Endothelial cell of umbilical vein (primary cell): ENCODE results near the gene MIF4GD. TPM values are rescaled to one million over a fixed set of nuclear protein-coding genes. Genes with fewer than 3 reads are reported as not detected.

ENCODE experiments used
- BruUV-seq: library from RNA; stranded (reverse); fragments of 400-500 nt; replicated peaks from 2 replicates; lab custom pipeline; 2021; lab: Mats Ljungman, UMichigan
- CTCF ChIA-PET: fragments of 300-600, 350-600 bp; sonication (Branson Sonifier 250); formaldehyde crosslinking; loops from one replicate; lab custom pipeline; 2021; ENCODE audit warnings: antibody characterized with exemption, inconsistent platforms; lab: Charles Lee
- POLR2A ChIA-PET: fragments of 300-600, 350-600 bp; sonication (Branson Sonifier 250); formaldehyde crosslinking; loops from one replicate; lab custom pipeline; 2021; ENCODE audit warnings: antibody characterized with exemption, inconsistent platforms; lab: Charles Lee
- DNase-seq: peaks from one replicate; pipeline ENCODE4 v3.0.0-alpha.2; 2011; ENCODE audit warnings: low read depth, low spot score
- FAIRE-seq: peaks from 2 replicates; lab custom pipeline; 2011; peaks lifted over from hg19 to GRCh38; lab: Jason Lieb, UNC
- H2AFZ ChIP-seq: 2 replicates; pipeline ENCODE4 v1.6.0; 2012; ENCODE audit warnings: low read depth, low read length, control low read depth, inconsistent platforms
- H3K27ac ChIP-seq: 2 replicates; pipeline ENCODE4 v1.5.1; 2011; ENCODE audit warnings: low read depth, mild to moderate bottlenecking, control low read depth, low read length, moderate library complexity; ENCODE audit not compliant: insufficient read depth
- H3K27me3 ChIP-seq, 2 experiments: 2 replicates each; pipeline versions ENCODE4 v1.6.0 to v1.6.1; 2011; ENCODE audit warnings: low read length in 2 of 2, mixed read lengths in 1 of 2; ENCODE audit not compliant: control insufficient read depth in 2 of 2, insufficient read depth in 2 of 2
- H3K36me3 ChIP-seq, 2 experiments: 2 replicates in 1 of 2; 3 replicates in 1 of 2; pipeline ENCODE4 v1.5.1; 2011; ENCODE audit warnings: low read length in 2 of 2, mild to moderate bottlenecking in 1 of 2, moderate library complexity in 1 of 2; ENCODE audit not compliant: control insufficient read depth in 2 of 2, insufficient read depth in 2 of 2; ENCODE audit errors: extremely low read depth in 1 of 2
- H3K4me1 ChIP-seq: 3 replicates; pipeline ENCODE4 v1.5.1; 2011; ENCODE audit warnings: mild to moderate bottlenecking, low read length; ENCODE audit not compliant: control insufficient read depth, insufficient read depth; ENCODE audit errors: extremely low read depth
- H3K4me2 ChIP-seq: 2 replicates; pipeline ENCODE4 v1.6.1; 2011; ENCODE audit warnings: low read length, control low read depth, mixed read lengths; ENCODE audit not compliant: insufficient read depth
- H3K4me3 ChIP-seq, 3 experiments: fragments of 200-600 bp in 1 of 3; sonication (generic), shearing (Covaris generic) in 1 of 3; replicated peaks in 1 of 3; 2 replicates each; pipeline ENCODE4 v1.5.1; 2011 to 2016; ENCODE audit warnings: control low read depth in 3 of 3, low read length in 3 of 3, mild to moderate bottlenecking in 2 of 3, inconsistent platforms in 1 of 3, low read depth in 1 of 3, moderate library complexity in 1 of 3; ENCODE audit not compliant: insufficient read depth in 1 of 3
- H3K79me2 ChIP-seq: 2 replicates; pipeline ENCODE4 v1.6.0; 2012; ENCODE audit warnings: low read length, inconsistent platforms; ENCODE audit not compliant: control insufficient read depth, insufficient read depth
- H3K9ac ChIP-seq: replicated peaks from 2 replicates; pipeline ENCODE3; 2011; ENCODE audit warnings: low read length, control low read depth; ENCODE audit not compliant: insufficient read depth; ENCODE audit errors: extremely low read depth
- H3K9me1 ChIP-seq: replicated peaks from 3 replicates; pipeline ENCODE4 v1.6.0; 2011; ENCODE audit warnings: mild to moderate bottlenecking, low read length; ENCODE audit not compliant: control insufficient read depth, insufficient read depth; ENCODE audit errors: extremely low read depth
- H3K9me3 ChIP-seq: replicated peaks from 2 replicates; pipeline ENCODE4 v1.5.1; 2012; ENCODE audit warnings: low read length, inconsistent platforms; ENCODE audit not compliant: control insufficient read depth, insufficient read depth
- H4K20me1 ChIP-seq: replicated peaks from 2 replicates; pipeline ENCODE3; 2011; ENCODE audit warnings: mild to moderate bottlenecking, low read length; ENCODE audit not compliant: control insufficient read depth, insufficient read depth; ENCODE audit errors: extremely low read depth
- CTCF ChIP-seq, 2 donors: IDR thresholded peaks; 1 replicate in 1 of 2; 2 replicates in 1 of 2; pipeline ENCODE4 v1.5.1; 2011; ENCODE audit warnings: low read length in 2 of 2, mild to moderate bottlenecking in 2 of 2, moderate library complexity in 2 of 2, control low read depth in 1 of 2, inconsistent platforms in 1 of 2, low read depth in 1 of 2; ENCODE audit not compliant: insufficient read depth in 1 of 2; ENCODE audit errors: extremely low read depth in 1 of 2
- EZH2 ChIP-seq: IDR thresholded peaks from 2 replicates; pipeline ENCODE4 v1.6.1; 2012; ENCODE audit warnings: borderline replicate concordance, low read depth, mild to moderate bottlenecking, moderate library complexity, low read length, inconsistent platforms; ENCODE audit not compliant: severe bottlenecking
- FOS ChIP-seq: IDR thresholded peaks from 2 replicates; pipeline ENCODE4 v1.6.1; 2011; ENCODE audit warnings: mild to moderate bottlenecking, low read length, moderate library complexity, borderline replicate concordance; ENCODE audit not compliant: insufficient read depth
- GATA2 ChIP-seq: IDR thresholded peaks from 2 replicates; pipeline ENCODE4 v1.7.0; 2011; ENCODE audit warnings: low read depth, mild to moderate bottlenecking, moderate library complexity, mixed read lengths, low read length; ENCODE audit not compliant: insufficient read length, insufficient read depth
- JUN ChIP-seq: IDR thresholded peaks from 2 replicates; pipeline ENCODE4 v1.6.1; 2011; ENCODE audit warnings: borderline replicate concordance, low read depth; ENCODE audit not compliant: insufficient read length, insufficient read depth
- MYC ChIP-seq: IDR thresholded peaks from one replicate; pipeline ENCODE4 v1.6.1; 2011; ENCODE audit warnings: mild to moderate bottlenecking, low read depth, low read length
- POLR2A ChIP-seq: IDR thresholded peaks from 2 replicates; pipeline ENCODE4 v1.6.1; 2012; ENCODE audit warnings: low read depth, mild to moderate bottlenecking, control low read depth, low read length
- POLR2AphosphoS5 ChIP-seq: IDR thresholded peaks from 2 replicates; pipeline ENCODE4 v1.6.1; 2012; ENCODE audit warnings: low read depth, mild to moderate bottlenecking, control low read depth, low read length, moderate library complexity; ENCODE audit not compliant: insufficient read depth
- dilution Hi-C: fragments of 300-500 bp; cut with MboI; formaldehyde crosslinking; loops from one replicate; pipeline ENCODE4 v1.15.0; 2019; ENCODE audit warnings: low sequenced_read_pairs; ENCODE audit not compliant: extremely low pct_ligation_motif_present
- intact Hi-C: fragments of 100-400 bp; cut with micrococcal nuclease; formaldehyde crosslinking; loops from one replicate; pipeline ENCODE4 v1.10.0; 2022
- polyA plus RNA-seq, 4 experiments: library from polyadenylated mRNA; depleted of rRNA in 3 of 4; stranded (reverse) in 3 of 4; unstranded in 1 of 4; fragments of >200 nt; gene quantifications; 2 replicates each; pipeline versions ENCODE4 v1.2.1 to v1.2.3, GENCODE V29; 2011 to 2012; ENCODE audit warnings: missing spikeins in 1 of 4
- total RNA-seq: library from RNA; stranded (reverse); gene quantifications from 2 replicates; pipeline ENCODE4 v1.2.3, GENCODE V29; 2021
- TF ChIP-seq, protein P1 (sequence below): IDR thresholded peaks from 2 replicates; pipeline ENCODE4 v1.6.1; 2011; ENCODE audit not compliant: insufficient read depth, insufficient read length

MIF4GD gene
- total and polyA plus RNA-seq, 2 donors (not counting 3 experiments of a cell fraction or from before 2014, with no cell fraction given), result 12.4 to 35.7 TPM

DNA sequence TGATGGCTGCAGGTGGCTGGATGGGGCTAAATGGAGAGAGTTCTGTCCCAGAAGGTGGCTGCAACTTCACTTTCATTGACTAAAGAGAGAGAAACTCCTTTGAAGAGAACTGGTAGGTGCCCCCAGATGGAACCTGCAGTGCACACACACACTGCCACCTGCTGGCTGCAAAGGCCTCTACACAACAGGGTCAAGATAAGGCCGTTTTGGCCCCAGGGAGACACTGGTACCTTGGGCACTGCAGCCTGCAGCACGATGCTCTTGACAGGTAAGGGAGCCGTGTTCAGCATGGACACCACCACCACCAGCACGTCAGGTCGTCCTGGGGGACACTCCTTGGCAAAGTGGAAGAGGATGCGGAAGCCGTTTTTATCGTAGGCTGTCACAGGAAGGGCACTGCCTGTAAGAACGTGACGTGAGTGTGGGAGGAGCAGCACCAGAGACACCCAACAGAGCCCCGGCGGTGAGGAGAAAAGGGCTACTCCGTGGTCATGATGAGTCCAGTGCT, 32.3 kb downstream of the MIF4GD start:
- BruUV-seq, result no TSS peak
- intact Hi-C loops, result no loop called here
- Histone ChIP-seq H3K27me3 (no peaks in the 10 kb centered on the region), H3K79me2 (no peaks in the 10 kb centered on the region), H3K9ac (no peak overlapping the region), H3K27ac (no peak overlapping the region), H3K4me1 (no peaks in the 10 kb centered on the region), H3K9me3 (no peaks in the 10 kb centered on the region), H2AFZ (no peak overlapping the region), H3K4me3 (no peak overlapping the region), H3K9me1 (no peaks in the 10 kb centered on the region), H4K20me1 (no peaks in the 10 kb centered on the region), H3K4me2 (no peak overlapping the region), H3K36me3 (peaks cover 11 to 51% of the 10 kb centered on the region in 2 experiments)
- dilution Hi-C loops, result no loop called here
- FAIRE-seq (peak; percentile 77), DNase-seq (peak; percentile 62)
- POLR2A ChIA-PET, result interaction anchor here (0.5 to 1.3 kb wide), 2 partner anchors 13 to 32 kb away, joined by 3 to 4 read pairs; partner anchors contain the start of gene MIF4GD
- CTCF ChIA-PET, result interaction anchor here (0.8 to 7.6 kb wide), 13 partner anchors 10 to 277 kb away, joined by 3 to 91 read pairs (median 8); partner anchors contain the start of gene MIF4GD
- TF ChIP-seq JUN (no peak), CTCF (IDR thresholded peaks at IDR 0.05; ENCODE audit: extremely low read depth in 1 of 2, insufficient read depth in 1 of 2, low read depth in 1 of 2, low read length in 2 of 2) (peak; percentile 86 to 92)

DNA sequence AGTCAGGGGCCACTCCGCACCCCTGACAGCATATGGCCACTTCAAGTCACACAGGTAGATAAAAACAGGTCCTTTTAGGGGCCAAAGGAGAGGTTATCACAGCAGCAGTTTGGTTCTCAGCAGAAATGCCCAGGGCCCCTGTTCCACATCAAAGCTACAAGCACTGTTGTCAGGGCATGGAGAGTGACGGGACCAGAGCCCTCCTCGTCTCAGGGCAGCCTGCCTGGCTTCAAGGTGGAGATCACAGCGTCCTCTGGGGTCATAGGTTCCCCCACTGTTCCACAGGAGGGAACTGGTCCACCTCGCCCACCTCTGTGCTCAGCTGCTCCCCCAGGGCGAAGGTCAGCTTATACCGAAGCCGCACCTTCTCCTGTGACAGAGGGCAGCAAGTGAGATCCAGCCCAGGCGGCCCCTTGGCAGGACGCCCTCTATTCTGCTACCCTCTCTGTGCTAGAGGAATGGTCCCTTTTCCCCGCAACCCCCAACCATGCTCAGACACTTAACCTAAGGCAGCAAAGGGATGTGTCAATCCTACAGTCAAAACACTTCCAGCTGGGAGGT, 32.9 kb downstream of the MIF4GD start:
- Histone ChIP-seq H2AFZ (no peak overlapping the region), H3K27me3 (no peaks in the 10 kb centered on the region), H3K36me3 (peaks cover 11 to 46% of the 10 kb centered on the region in 2 experiments), H3K4me1 (no peaks in the 10 kb centered on the region), H3K4me2 (no peak overlapping the region), H3K27ac (no peak overlapping the region), H3K9me3 (no peaks in the 10 kb centered on the region), H3K4me3 (no peak overlapping the region), H4K20me1 (no peaks in the 10 kb centered on the region), H3K79me2 (no peaks in the 10 kb centered on the region), H3K9me1 (no peaks in the 10 kb centered on the region), H3K9ac (no peak overlapping the region)
- TSS peak; percentile 30 for BruUV-seq
- POLR2A ChIA-PET, result no interaction called here
- CTCF ChIA-PET, result interaction anchor here (1.0 to 7.6 kb wide), 6 partner anchors 12 to 276 kb away, joined by 3 to 91 read pairs (median 26); partner anchors contain the start of gene MIF4GD
- intact Hi-C loops, result no loop called here
- DNase-seq (no peak), FAIRE-seq (no peak)
- TF ChIP-seq POLR2A (no peak), GATA2 (no peak), JUN (no peak), MYC (no peak), EZH2 (no peak), CTCF (IDR thresholded peaks at IDR 0.05; ENCODE audit: extremely low read depth in 1 of 2, insufficient read depth in 1 of 2, low read depth in 1 of 2, low read length in 2 of 2) (no peak), FOS (no peak), POLR2AphosphoS5 (no peak)
- TF ChIP-seq, protein P1, sequence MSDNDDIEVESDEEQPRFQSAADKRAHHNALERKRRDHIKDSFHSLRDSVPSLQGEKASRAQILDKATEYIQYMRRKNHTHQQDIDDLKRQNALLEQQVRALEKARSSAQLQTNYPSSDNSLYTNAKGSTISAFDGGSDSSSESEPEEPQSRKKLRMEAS, result no peak
- dilution Hi-C loops, result no loop called here
